MCF 10A (cell line): ENCODE data around the gene PHF21A. TPM values are rescaled to one million over a fixed set of nuclear protein-coding genes. Genes with fewer than 3 reads are reported as not detected.

Source experiments
- BruUV-seq: library from RNA; stranded (reverse); fragments of 400-500 nt; replicated peaks from 2 replicates; lab custom pipeline; 2021; lab: Mats Ljungman, UMichigan
- CTCF ChIA-PET: fragments of 300-600 bp; sonication (Branson Sonifier 250); formaldehyde crosslinking; extraction: SDS; loops from one replicate; lab custom pipeline; 2021; ENCODE audit warnings: antibody characterized with exemption, inconsistent platforms; lab: Yijun Ruan, JAX
- POLR2A ChIA-PET: fragments of 300-600, 350-650 bp; sonication (Branson Sonifier 250); formaldehyde crosslinking; extraction: SDS; loops from one replicate; lab custom pipeline; 2020; ENCODE audit warnings: antibody characterized with exemption, inconsistent platforms; lab: Yijun Ruan, JAX
- DNase-seq: peaks from one replicate; pipeline ENCODE4 v3.0.0-alpha.2; 2018; ENCODE audit not compliant: unreplicated experiment
- H3K27ac Mint-ChIP-seq: one replicate; pipeline ENCODE4 v1.8.0; 2022; ENCODE audit warnings: mild to moderate bottlenecking, low read depth, mixed read lengths; ENCODE audit not compliant: unreplicated experiment
- H3K27me3 Mint-ChIP-seq: one replicate; pipeline ENCODE4 v1.8.0; 2022; ENCODE audit warnings: mixed read lengths; ENCODE audit not compliant: insufficient read depth, unreplicated experiment
- H3K36me3 Mint-ChIP-seq: one replicate; pipeline ENCODE4 v1.8.0; 2022; ENCODE audit warnings: mild to moderate bottlenecking, moderate library complexity, mixed read lengths; ENCODE audit not compliant: insufficient read depth, unreplicated experiment
- H3K4me1 Mint-ChIP-seq: one replicate; pipeline ENCODE4 v1.8.0; 2022; ENCODE audit warnings: mixed read lengths; ENCODE audit not compliant: insufficient read depth, unreplicated experiment
- H3K4me3 Mint-ChIP-seq: one replicate; pipeline ENCODE4 v1.8.0; 2022; ENCODE audit warnings: mild to moderate bottlenecking, moderate library complexity, mixed read lengths; ENCODE audit not compliant: unreplicated experiment
- H3K9me3 Mint-ChIP-seq: one replicate; pipeline ENCODE4 v1.8.0; 2022; ENCODE audit warnings: mixed read lengths; ENCODE audit not compliant: unreplicated experiment
- intact Hi-C: fragments of 100-400 bp; cut with micrococcal nuclease; formaldehyde crosslinking; loops from 2 replicates; pipeline ENCODE4 v1.14.1; 2022
- total RNA-seq: library from RNA; stranded (reverse); gene quantifications from 2 replicates; pipeline ENCODE4 v1.2.3, GENCODE V29; 2022
- TF ChIP-seq, protein P1 (sequence below): fragments of 200-600 bp; IDR thresholded peaks from one replicate; pipeline ENCODE4 v1.8.0; 2022; ENCODE audit warnings: antibody characterized with exemption, mild to moderate bottlenecking; ENCODE audit not compliant: unreplicated experiment

Gene PHF21A
- total RNA-seq, 1 experiment from 2014 or later, result 37.6 TPM

DNA sequence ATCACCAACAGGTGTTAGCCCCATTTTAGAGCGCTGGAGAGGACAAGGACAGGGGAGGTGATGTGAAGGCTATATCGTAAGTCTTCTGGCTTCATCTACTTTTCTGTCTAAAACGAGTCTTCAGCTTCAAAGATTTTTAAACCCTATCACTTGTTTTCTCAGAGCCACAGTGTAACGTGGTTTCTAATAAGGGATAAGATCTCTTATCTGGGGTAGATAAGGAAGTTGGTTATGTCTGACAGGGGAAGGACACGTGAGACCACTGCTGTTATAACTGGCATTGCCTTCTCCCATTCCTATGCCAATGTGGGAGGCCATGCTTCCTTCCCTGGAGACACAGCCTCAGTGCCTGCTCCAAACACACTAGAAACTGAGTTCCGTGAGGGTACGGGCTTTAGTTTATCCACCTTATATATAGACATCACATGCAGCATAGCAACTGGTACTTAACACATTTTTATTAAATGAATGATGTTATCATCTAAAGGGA lies 159.5 kb downstream of the PHF21A start:
- Mint-ChIP-seq H3K4me3 (no peak overlapping the region), H3K9me3 (no peaks in the 10 kb centered on the region), H3K27ac (no peak overlapping the region), H3K36me3 (peaks cover 29% of the 10 kb centered on the region), H3K27me3 (no peaks in the 10 kb centered on the region), H3K4me1 (peaks cover 13% of the 10 kb centered on the region)
- POLR2A ChIA-PET, result no interaction called here
- intact Hi-C loops, result no loop called here
- CTCF ChIA-PET, result interaction anchor here (1.2 kb wide), 1 partner anchor 45 kb away, joined by 3 read pairs; no protein-coding TSS in a partner anchor
- BruUV-seq, result no TSS peak
- DNase-seq, result no peak
- TF ChIP-seq, protein P1, sequence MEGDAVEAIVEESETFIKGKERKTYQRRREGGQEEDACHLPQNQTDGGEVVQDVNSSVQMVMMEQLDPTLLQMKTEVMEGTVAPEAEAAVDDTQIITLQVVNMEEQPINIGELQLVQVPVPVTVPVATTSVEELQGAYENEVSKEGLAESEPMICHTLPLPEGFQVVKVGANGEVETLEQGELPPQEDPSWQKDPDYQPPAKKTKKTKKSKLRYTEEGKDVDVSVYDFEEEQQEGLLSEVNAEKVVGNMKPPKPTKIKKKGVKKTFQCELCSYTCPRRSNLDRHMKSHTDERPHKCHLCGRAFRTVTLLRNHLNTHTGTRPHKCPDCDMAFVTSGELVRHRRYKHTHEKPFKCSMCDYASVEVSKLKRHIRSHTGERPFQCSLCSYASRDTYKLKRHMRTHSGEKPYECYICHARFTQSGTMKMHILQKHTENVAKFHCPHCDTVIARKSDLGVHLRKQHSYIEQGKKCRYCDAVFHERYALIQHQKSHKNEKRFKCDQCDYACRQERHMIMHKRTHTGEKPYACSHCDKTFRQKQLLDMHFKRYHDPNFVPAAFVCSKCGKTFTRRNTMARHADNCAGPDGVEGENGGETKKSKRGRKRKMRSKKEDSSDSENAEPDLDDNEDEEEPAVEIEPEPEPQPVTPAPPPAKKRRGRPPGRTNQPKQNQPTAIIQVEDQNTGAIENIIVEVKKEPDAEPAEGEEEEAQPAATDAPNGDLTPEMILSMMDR, result no peak

- H3K9me3 Mint-ChIP-seq, result no peaks in the 10 kb centered on the region
- no peak for DNase-seq
- H3K27ac Mint-ChIP-seq, result no peak overlapping the region
- no peaks in the 10 kb centered on the region for H3K27me3 Mint-ChIP-seq
- TF ChIP-seq, protein P1, result no peak
- peaks cover 13% of the 10 kb centered on the region for H3K4me1 Mint-ChIP-seq
- peaks cover 31% of the 10 kb centered on the region for H3K36me3 Mint-ChIP-seq
- CTCF ChIA-PET, result interaction anchor here (0.7 kb wide), 1 partner anchor 355 kb away, joined by 3 read pairs; no protein-coding TSS in a partner anchor
- intact Hi-C loops, result no loop called here
- H3K4me3 Mint-ChIP-seq, result no peak overlapping the region
- BruUV-seq, result no TSS peak
- POLR2A ChIA-PET, result interaction anchor here (0.6 kb wide), 1 partner anchor 31 kb away, joined by 3 read pairs; no protein-coding TSS in a partner anchor
Observed at GRCh38 chr11:45960387-45961095, 160.7 kb downstream of the PHF21A start.

GRCh38 chr11:45959851-45960250 lies 161.4 kb downstream of the PHF21A start:
- no TSS peak for BruUV-seq
- Mint-ChIP-seq H3K27ac (no peak overlapping the region), H3K4me3 (no peak overlapping the region), H3K9me3 (no peaks in the 10 kb centered on the region), H3K36me3 (peaks cover 35% of the 10 kb centered on the region), H3K4me1 (peaks cover 13% of the 10 kb centered on the region), H3K27me3 (no peaks in the 10 kb centered on the region)
- intact Hi-C loops, result no loop called here
- ChIA-PET POLR2A (interaction anchor here (1.1 kb wide), 1 partner anchor 27 kb away, joined by 3 read pairs; no protein-coding TSS in a partner anchor), CTCF (no interaction called here)
- no peak for DNase-seq
- TF ChIP-seq, protein P1, result no peak

DNA sequence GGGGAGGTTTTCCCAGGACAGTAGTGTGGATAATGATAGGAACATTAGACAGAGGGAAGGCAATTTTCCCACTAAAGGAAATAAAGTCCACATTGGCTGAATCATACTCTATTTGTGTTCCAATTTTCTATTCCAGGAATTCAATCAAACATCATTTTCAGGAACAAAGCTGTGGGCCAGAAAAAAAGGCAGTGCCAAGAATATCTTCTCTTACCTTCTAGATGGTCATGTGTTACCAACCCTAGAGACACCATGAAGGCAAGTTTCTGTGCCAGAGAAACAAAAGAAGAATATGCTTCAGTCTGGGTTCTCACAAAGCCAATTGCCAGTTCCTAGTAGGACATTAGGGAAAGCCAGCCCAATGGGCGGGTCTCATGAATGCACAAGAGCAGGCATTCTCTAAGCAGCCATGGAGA lies 171.3 kb downstream of the PHF21A start:
- no peak for DNase-seq
- ChIA-PET POLR2A (no interaction called here), CTCF (interaction anchor here (0.6 to 3.4 kb wide), 4 partner anchors 15 to 645 kb away, joined by 3 to 22 read pairs (median 4); no protein-coding TSS in a partner anchor)
- H3K27me3 Mint-ChIP-seq, result no peaks in the 10 kb centered on the region
- H3K4me3 Mint-ChIP-seq, result no peak overlapping the region
- no peaks in the 10 kb centered on the region for H3K9me3 Mint-ChIP-seq
- H3K27ac Mint-ChIP-seq, result no peak overlapping the region
- TF ChIP-seq, protein P1, result no peak
- H3K36me3 Mint-ChIP-seq, result peaks cover 89% of the 10 kb centered on the region
- no peaks in the 10 kb centered on the region for H3K4me1 Mint-ChIP-seq
- no TSS peak for BruUV-seq
- intact Hi-C loops, result no loop called here
